ENCODE results near the gene NOS2.
"Not testable (repeated sequence)": the region's sequence is repeated elsewhere in the genome, so short reads cannot be mapped to it uniquely, and the experiment has no call there.

Gene NOS2

GRCh38 chr17:27764589-27764988 lies 35.7 kb downstream of the NOS2 start:
- DNase-seq (ENCODE audit: low read depth) = no peak

GRCh38 chr17:27762527-27763305 lies 37.6 kb downstream of the NOS2 start:
- no peak for DNase-seq (ENCODE audit: low read depth)
- TF ChIP-seq CTCF (conservative IDR thresholded peaks at IDR 0.05; ENCODE audit: low read depth, low read length) = no peak
- no peak overlapping the region for H3K4me3 ChIP-seq (ENCODE audit: low read length)

More at GRCh38 chr17:27764589-27764988, 35.7 kb downstream of the NOS2 start:
- no peak overlapping the region for H3K4me3 ChIP-seq (ENCODE audit: low read length)
- no peak for TF ChIP-seq CTCF (conservative IDR thresholded peaks at IDR 0.05; ENCODE audit: low read depth, low read length)

- not testable (repeated sequence) for DNase-seq (ENCODE audit: low read depth)
Measured at GRCh38 chr17:27760931-27761330, 39.4 kb downstream of the NOS2 start.

GRCh38 chr17:27760069-27760885 lies 40.1 kb downstream of the NOS2 start:
- no peak overlapping the region for H3K4me3 ChIP-seq (ENCODE audit: low read length)
- peak; percentile 82 for TF ChIP-seq CTCF (conservative IDR thresholded peaks at IDR 0.05; ENCODE audit: low read depth, low read length)
- DNase-seq (ENCODE audit: low read depth) = no peak

More at GRCh38 chr17:27760931-27761330, 39.4 kb downstream of the NOS2 start:
- H3K4me3 ChIP-seq (ENCODE audit: low read length) = not testable (repeated sequence)

- no peak overlapping the region for H3K4me3 ChIP-seq (ENCODE audit: low read length)
- DNase-seq (ENCODE audit: low read depth) = no peak
- TF ChIP-seq CTCF (conservative IDR thresholded peaks at IDR 0.05; ENCODE audit: low read depth, low read length) = no peak
Measured at GRCh38 chr17:27759528-27759927, 40.8 kb downstream of the NOS2 start.

GRCh38 chr17:27756467-27757371 lies 43.6 kb downstream of the NOS2 start:
- DNase-seq (ENCODE audit: low read depth) = no peak
- peak; percentile 83 for TF ChIP-seq CTCF (conservative IDR thresholded peaks at IDR 0.05; ENCODE audit: low read depth, low read length)

More at GRCh38 chr17:27756467-27757371, 43.6 kb downstream of the NOS2 start:
- no peak overlapping the region for H3K4me3 ChIP-seq (ENCODE audit: low read length)

All from retinal pigment epithelial cell (primary cell).